NCI-H524 treated with DMSO at 0.1 percent for 48 hours (cell line): ENCODE results near the gene GOLGA2.
A peak's percentile ranks its signal among the peaks of the same experiment; 100 is the strongest.

Experiments used
- DNase-seq: peaks from one replicate; lab custom pipeline; 2025; lab: John Stamatoyannopoulos, UW

The GOLGA2 gene

GRCh38 chr9:128275198-128276007 lies at the start of gene GOLGA2:
Gene GOLGA2 (minus strand): TSS chr9:128276007. CDS start chr9:128275976, 31 bp downstream.
- DNase-seq = no peak

GRCh38 chr9:128324401-128324800 lies 48.6 kb upstream of the GOLGA2 start:
- DNase-seq = no peak

- no peak for DNase-seq
These were observed 48.0 kb upstream of the GOLGA2 start for GRCh38 chr9:128323791-128324190.

GRCh38 chr9:128323212-128323730 lies 47.5 kb upstream of the GOLGA2 start:
- no peak for DNase-seq

GRCh38 chr9:128322404-128323211 lies 46.8 kb upstream of the GOLGA2 start, which contains the start of the genes COQ4 and TRUB2:
Gene COQ4 (plus strand): TSS chr9:128322839. CDS start chr9:128322859, 20 bp downstream.
Gene TRUB2 (minus strand): TSS chr9:128322447. CDS start chr9:128322408, 39 bp downstream.
- DNase-seq = peak; percentile 85

- DNase-seq = no peak
These were observed 46.1 kb upstream of the GOLGA2 start for GRCh38 chr9:128321879-128322403.

- no peak for DNase-seq
These were observed 45.5 kb upstream of the GOLGA2 start for GRCh38 chr9:128321343-128321742.

- DNase-seq = no peak
These were observed 41.8 kb upstream of the GOLGA2 start for GRCh38 chr9:128317629-128318028.

- DNase-seq = no peak
These were observed 40.6 kb upstream of the GOLGA2 start for GRCh38 chr9:128316421-128316820.

GRCh38 chr9:128314697-128315096 lies 38.9 kb upstream of the GOLGA2 start:
- DNase-seq = no peak

- DNase-seq = no peak
These were observed 34.7 kb upstream of the GOLGA2 start for GRCh38 chr9:128310461-128310860.

GRCh38 chr9:128309551-128309950 lies 33.7 kb upstream of the GOLGA2 start:
- DNase-seq = no peak

- no peak for DNase-seq
These were observed 29.1 kb upstream of the GOLGA2 start for GRCh38 chr9:128304971-128305288.

GRCh38 chr9:128304136-128304970 lies 28.5 kb upstream of the GOLGA2 start:
- DNase-seq = no peak

GRCh38 chr9:128298535-128299482 lies 23.0 kb upstream of the GOLGA2 start:
- DNase-seq = no peak

GRCh38 chr9:128297221-128297773 lies 21.5 kb upstream of the GOLGA2 start:
- DNase-seq = no peak

GRCh38 chr9:128296340-128297220 lies 20.8 kb upstream of the GOLGA2 start:
- no peak for DNase-seq

- DNase-seq = no peak
These were observed 18.3 kb upstream of the GOLGA2 start for GRCh38 chr9:128294142-128294541.

- DNase-seq = no peak
These were observed 17.3 kb upstream of the GOLGA2 start for GRCh38 chr9:128293091-128293490.
